Measurements from ENCODE around the gene RASEF. TPM values are rescaled to one million over a fixed set of nuclear protein-coding genes. Genes with fewer than 3 reads are reported as not detected.

RASEF gene
- total and polyA plus RNA-seq, 10 of the 15 experiments (the other 5 are each of a cell fraction or from before 2014, with no cell fraction given): under 0.01 to 0.04 (median 0.01) TPM; not detected in 7

GRCh38 chr9:83070261-83070660 is 7.3 kb upstream of the RASEF start:
- Histone ChIP-seq H3K36me3 (ENCODE audit: control insufficient read depth in 2 of 2, insufficient read depth in 2 of 2, low read length in 1 of 2) (no peaks in the 10 kb centered on the region), H3K27ac (ENCODE audit: control insufficient read depth, insufficient read depth) (no peak overlapping the region), H4K20me1 (ENCODE audit: control insufficient read depth, insufficient read depth) (no peaks in the 10 kb centered on the region), H3K9ac (ENCODE audit: control insufficient read depth, insufficient read depth, low read length) (no peak overlapping the region), H3K4me2 (ENCODE audit: control insufficient read depth, insufficient read depth) (no peak overlapping the region), H3K79me2 (ENCODE audit: control insufficient read depth, insufficient read depth, low read length) (no peaks in the 10 kb centered on the region), H3K27me3 (replicated peaks in 1 of 2; ENCODE audit: control insufficient read depth in 2 of 2, insufficient read depth in 2 of 2, low read length in 1 of 2) (no peaks in the 10 kb centered on the region), H3K4me1 (ENCODE audit: control insufficient read depth, insufficient read depth, low read length) (no peaks in the 10 kb centered on the region), H2AFZ (ENCODE audit: control insufficient read depth, low read depth, low read length) (no peak overlapping the region), H3K9me3 (replicated peaks; ENCODE audit: control insufficient read depth, insufficient read depth, low read length) (no peaks in the 10 kb centered on the region), H3K4me3 (no peak overlapping the region)
- ATAC-seq (no peak), FAIRE-seq (no peak), DNase-seq (ENCODE audit: low read depth, low spot score) (no peak)
- CTCF ChIA-PET: no interaction called here
- SMC1A ChIA-PET (ENCODE audit: uncharacterized antibody, unreplicated experiment): no interaction called here
- intact Hi-C loops (cut with micrococcal nuclease; ENCODE audit: unreplicated experiment): no loop called here
- no TSS peak for BruUV-seq (replicated peaks)
- TF ChIP-seq, protein P1, sequence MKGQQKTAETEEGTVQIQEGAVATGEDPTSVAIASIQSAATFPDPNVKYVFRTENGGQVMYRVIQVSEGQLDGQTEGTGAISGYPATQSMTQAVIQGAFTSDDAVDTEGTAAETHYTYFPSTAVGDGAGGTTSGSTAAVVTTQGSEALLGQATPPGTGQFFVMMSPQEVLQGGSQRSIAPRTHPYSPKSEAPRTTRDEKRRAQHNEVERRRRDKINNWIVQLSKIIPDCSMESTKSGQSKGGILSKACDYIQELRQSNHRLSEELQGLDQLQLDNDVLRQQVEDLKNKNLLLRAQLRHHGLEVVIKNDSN (IDR thresholded peaks at IDR 0.05; ENCODE audit: borderline replicate concordance, extremely low read length, insufficient read depth, low read depth, low read length): no peak
- TF ChIP-seq MTA3 (IDR thresholded peaks at IDR 0.05; ENCODE audit: borderline replicate concordance, low read length): no peak
- TF ChIP-seq FOXK2 (IDR thresholded peaks at IDR 0.05): no peak
- TF ChIP-seq GATAD2B (conservative IDR thresholded peaks at IDR 0.05; ENCODE audit: low read depth): no peak
- TF ChIP-seq, protein P2, sequence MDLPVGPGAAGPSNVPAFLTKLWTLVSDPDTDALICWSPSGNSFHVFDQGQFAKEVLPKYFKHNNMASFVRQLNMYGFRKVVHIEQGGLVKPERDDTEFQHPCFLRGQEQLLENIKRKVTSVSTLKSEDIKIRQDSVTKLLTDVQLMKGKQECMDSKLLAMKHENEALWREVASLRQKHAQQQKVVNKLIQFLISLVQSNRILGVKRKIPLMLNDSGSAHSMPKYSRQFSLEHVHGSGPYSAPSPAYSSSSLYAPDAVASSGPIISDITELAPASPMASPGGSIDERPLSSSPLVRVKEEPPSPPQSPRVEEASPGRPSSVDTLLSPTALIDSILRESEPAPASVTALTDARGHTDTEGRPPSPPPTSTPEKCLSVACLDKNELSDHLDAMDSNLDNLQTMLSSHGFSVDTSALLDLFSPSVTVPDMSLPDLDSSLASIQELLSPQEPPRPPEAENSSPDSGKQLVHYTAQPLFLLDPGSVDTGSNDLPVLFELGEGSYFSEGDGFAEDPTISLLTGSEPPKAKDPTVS (IDR thresholded peaks at IDR 0.05; ENCODE audit: low read depth, low read length): no peak
- no peak for TF ChIP-seq PML (IDR thresholded peaks at IDR 0.05; ENCODE audit: low read length)
- no peak for TF ChIP-seq BMI1 (IDR thresholded peaks at IDR 0.05; ENCODE audit: borderline replicate concordance)
- TF ChIP-seq CHD4 (IDR thresholded peaks at IDR 0.05): no peak
- TF ChIP-seq DPF2 (IDR thresholded peaks at IDR 0.05): no peak
- TF ChIP-seq, protein P3, sequence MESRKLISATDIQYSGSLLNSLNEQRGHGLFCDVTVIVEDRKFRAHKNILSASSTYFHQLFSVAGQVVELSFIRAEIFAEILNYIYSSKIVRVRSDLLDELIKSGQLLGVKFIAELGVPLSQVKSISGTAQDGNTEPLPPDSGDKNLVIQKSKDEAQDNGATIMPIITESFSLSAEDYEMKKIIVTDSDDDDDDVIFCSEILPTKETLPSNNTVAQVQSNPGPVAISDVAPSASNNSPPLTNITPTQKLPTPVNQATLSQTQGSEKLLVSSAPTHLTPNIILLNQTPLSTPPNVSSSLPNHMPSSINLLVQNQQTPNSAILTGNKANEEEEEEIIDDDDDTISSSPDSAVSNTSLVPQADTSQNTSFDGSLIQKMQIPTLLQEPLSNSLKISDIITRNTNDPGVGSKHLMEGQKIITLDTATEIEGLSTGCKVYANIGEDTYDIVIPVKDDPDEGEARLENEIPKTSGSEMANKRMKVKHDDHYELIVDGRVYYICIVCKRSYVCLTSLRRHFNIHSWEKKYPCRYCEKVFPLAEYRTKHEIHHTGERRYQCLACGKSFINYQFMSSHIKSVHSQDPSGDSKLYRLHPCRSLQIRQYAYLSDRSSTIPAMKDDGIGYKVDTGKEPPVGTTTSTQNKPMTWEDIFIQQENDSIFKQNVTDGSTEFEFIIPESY (IDR thresholded peaks at IDR 0.05): no peak
- TF ChIP-seq SP1 (IDR thresholded peaks at IDR 0.05; ENCODE audit: low read depth, low read length): no peak
- POLR2A ChIA-PET: no interaction called here
- in situ Hi-C loops (cut with MboI): no loop called here
- RAD21 ChIA-PET (ENCODE audit: unreplicated experiment): no interaction called here
